GM21723 (cell line): ENCODE results near the gene HPGDS.
A peak's percentile ranks its signal among the peaks of the same experiment; 100 is the strongest.
"Not testable (repeated sequence)": the region's sequence is repeated elsewhere in the genome, so short reads cannot be mapped to it uniquely, and the experiment has no call there.

Experiments
- ATAC-seq: cut with Tn5 transposase; IDR thresholded peaks from one replicate; pipeline ENCODE4 v1.9.1; 2021; ENCODE audit warnings: mild to moderate bottlenecking, moderate library complexity; ENCODE audit not compliant: unreplicated experiment

The HPGDS gene

DNA sequence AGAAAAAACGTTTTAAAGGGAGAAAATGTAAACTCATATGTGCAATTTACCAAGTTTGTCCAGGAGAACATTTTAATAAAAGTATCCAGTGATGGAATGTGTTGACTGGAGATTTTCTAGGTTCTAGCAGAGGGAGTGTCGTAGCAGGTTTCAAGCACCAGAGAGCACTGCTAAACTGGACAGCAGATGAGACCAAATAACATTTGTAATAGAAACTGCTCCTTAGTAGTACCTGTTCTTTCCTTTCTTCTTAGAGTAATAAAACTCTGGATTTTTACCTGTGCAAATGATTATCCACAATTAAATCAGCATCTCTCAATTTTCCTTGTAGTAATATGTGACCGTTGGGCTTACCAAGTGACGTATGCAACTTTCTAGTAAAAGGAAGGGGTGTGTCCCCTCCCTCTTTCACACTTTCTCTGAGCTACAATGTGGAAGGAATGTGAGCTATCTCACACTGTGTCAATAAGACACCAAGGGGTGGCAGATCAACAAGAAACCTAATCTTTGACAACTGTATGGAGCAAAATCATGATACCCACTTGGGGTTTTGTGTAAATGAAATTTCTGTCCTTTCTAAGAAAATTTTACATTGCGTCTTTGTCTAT, 9.5 kb downstream of the HPGDS start:
- ATAC-seq: no peak

- no peak for ATAC-seq
Observed at GRCh38 chr4:94329933-94330332, 12.7 kb downstream of the HPGDS start.

GRCh38 chr4:94325835-94326234, 16.8 kb downstream of the HPGDS start:
- no peak for ATAC-seq

GRCh38 chr4:94319927-94320326, 22.7 kb downstream of the HPGDS start:
- not testable (repeated sequence) for ATAC-seq

DNA sequence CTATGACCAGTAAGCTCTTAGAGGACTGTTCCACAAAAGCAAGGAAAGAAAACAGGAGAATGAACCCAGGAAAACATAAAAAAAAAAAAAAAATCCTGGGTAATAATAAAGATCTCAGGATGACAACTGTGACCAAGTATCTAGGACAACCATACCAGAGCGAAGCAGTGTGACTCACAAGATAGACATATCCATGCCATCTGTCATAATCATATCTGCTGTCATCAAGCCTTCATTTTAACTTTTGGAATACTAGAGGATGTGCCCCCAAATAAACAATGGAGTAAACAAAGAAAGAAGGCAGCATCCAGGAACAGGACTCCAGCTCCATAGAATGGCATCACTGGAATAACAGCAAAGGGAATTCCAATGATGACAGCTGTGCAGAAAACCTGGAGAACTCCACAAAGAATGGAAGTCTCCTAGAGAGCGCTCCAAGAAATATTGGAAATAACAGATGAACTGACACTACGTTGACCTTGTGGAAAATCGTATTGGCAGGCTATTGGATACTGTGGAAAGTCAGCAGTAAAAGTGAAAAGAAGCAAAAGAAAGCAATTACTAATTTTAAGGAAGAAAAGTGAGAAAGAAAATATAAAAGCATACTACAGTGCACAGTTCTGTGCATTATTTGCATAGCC, 35.3 kb downstream of the HPGDS start:
- ATAC-seq: no peak

DNA sequence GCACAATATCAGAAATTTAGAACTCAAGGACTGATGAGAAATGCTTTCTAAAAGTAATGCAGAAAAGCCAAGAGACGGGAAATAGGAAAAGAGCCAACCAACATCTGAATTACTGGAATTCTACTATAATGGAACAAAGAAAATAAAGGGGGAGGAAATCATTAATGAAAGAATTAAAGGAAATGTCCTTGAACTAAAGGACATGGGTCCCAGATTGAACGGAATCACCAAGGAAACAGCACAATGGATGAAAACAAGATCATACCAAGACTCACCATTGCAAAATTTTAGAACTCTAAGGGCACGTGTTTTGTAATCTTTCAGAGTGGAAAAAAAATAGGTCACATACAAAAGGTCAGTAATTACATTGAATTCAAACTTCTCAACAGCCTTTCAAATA, 35.9 kb downstream of the HPGDS start:
- ATAC-seq: no peak

DNA sequence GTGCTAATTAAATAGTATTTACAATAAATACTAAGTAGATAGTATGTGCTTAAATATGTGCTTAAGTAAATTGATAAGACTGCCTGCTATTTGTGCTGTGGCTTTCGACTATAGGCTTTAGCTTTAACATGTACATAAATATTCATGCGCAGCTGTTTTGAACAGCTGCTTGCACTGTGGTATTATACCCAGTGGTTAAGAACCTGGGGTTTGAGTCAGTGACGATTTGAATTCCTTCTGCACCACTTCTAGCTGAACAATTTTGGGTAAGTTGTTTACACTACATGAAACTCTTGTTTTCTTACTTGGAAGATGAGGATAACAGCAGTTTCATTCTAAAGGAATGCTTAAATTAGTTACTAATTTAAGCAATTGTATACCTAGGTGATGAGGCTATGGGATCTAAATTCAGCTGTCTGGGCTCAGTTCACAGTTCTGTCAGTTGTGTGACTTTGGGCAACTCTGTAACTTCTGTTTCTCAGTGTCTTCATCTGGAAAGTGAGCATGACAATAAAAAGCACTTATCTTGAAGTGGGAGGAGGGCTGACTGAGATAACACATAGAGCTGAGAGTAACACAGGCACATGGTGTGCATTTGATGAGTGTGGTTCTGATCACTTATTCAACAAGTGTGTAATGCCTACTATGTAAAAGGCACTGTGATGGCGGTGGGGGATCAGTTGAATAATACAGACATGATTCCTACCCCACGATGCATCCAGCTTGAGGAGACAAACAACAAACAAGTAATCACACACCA, 37.0 kb downstream of the HPGDS start:
- ATAC-seq: no peak

- ATAC-seq: peak; percentile 65
Observed at GRCh38 chr4:94304365-94304971, 38.2 kb downstream of the HPGDS start.

GRCh38 chr4:94302191-94302590, 40.4 kb downstream of the HPGDS start:
- no peak for ATAC-seq

GRCh38 chr4:94298725-94299252, 43.8 kb downstream of the HPGDS start:
- ATAC-seq: no peak

DNA sequence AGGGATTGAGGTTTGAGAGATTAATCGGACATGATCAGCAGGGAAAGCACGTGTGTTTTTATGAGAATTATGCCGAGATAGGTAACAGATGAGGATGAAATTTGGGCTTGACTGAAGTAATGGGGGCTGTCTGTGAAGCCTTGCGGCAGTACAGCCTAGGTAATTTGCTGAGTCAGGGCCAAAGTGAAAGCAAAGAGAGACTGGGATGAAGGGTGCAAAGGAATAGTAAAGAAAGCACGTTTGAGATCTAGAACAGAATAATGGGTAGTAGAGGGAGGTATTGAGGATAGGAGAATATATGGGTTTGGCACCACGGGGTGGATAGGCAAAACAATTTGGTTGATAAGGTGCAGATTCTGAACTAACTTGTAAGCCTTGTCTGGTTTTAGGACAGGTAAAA, 47.2 kb downstream of the HPGDS start:
- not testable (repeated sequence) for ATAC-seq

DNA sequence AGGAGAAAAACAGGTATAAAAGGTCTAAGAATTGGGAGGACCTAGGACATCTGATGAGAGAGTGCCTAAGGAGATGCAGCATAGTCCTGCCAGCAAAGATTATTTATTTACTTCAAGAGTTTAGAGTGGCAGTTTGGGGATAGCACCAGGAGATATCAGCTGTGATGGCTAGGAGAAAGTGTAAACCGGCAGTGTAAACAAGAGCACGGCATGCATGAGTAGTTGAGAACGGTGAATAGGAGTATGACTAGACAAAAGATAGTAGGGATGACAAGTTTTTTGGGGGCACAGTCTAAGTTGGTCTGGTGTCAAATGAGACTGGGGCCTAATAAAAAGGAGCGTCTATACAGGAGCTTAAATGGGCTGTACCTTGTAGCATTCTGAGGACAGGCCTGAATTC, 48.7 kb downstream of the HPGDS start:
- not testable (repeated sequence) for ATAC-seq

DNA sequence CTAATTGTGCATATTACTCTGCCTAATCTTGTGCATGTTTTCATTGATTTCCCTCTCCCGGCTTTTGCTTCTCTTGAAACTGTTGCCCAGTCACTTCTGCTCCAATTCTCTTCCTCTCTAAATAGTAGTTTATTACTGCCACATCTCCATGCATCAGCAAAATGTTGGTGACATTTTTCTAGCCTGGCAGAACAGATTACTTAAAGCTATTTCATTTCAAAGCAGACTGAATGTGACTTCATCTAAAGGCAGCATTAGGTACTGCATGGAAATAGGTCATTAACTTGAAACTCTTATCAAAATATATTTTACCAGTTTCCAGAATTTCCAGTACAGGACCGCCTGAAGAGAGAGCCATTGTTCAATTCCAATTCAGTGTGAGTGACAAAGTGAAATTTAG, 52.4 kb downstream of the HPGDS start:
- ATAC-seq: no peak

- ATAC-seq: no peak
Observed at GRCh38 chr4:94285666-94286065, 57.0 kb downstream of the HPGDS start.

DNA sequence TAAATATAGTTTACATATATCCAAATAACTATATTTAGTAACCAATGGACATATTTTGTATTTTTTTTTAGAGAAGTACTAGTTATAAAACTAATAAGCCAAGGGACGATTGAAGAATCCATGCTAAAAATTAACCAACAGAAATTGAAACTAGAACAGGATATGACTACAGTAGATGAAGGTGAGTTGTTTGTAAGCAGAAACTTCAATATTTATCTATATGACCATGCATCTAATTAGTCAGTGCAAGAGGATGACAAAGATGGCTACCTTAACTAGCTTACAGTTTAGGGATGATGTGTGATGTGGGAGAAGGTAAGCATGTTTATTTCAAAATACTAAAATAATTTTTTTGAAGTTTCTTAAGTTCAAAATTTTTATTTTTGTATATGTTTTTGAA, 57.7 kb downstream of the HPGDS start:
- ATAC-seq: no peak

DNA sequence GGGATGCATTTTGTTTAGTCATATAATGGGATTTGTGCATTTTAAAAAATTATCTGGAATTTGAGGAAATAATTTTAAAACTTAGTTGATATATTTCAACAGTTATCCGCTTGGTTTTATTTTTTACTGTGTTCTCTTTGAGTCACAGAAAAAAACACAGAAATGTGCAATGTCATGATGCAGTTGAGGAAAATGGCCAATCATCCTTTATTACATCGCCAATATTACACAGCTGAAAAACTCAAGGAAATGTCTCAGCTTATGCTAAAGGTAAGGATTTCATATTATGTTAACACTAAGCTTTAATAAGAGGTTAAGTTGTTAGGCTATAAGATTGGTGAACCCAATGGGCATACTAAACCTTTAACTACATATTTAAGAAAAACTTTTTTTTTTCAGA, 63.9 kb downstream of the HPGDS start:
- no peak for ATAC-seq

DNA sequence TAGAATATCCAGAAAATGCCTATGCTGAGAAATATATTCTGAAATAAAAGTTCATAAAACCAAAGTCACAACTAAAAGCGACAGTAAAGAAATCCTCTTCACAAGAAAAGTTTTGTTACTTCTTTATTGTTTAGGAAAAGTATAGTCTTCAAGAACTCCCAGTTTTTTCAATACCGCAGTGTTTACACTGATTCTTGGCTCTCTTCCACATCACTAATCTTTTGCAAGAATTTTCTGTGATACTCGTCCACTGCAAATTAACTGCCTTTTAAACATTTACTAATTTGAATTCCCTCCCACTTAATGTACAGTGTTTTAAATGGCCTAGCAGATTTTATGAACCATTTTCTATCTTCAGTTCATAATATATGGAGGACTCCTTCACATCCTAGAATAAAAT, 65.1 kb downstream of the HPGDS start:
- ATAC-seq: no peak

DNA sequence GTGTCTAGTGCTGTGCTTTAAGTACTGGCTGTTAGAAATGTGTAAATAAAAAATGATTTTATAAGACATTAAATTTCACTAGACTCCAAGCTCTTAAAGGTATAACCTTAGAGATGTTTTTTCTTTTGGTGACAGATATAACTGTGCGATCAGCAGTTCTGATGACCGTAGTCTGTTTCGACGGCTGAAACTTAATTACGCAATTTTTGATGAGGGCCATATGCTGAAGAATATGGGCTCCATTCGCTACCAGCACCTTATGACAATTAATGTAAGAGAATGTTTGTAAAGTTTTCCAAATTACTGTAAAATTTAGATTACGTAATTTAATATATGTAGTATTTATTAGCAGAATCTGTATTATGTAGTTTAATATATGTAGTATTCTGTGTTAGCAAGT, 66.4 kb downstream of the HPGDS start:
- ATAC-seq: no peak

GRCh38 chr4:94274912-94275311, 67.7 kb downstream of the HPGDS start:
- ATAC-seq: no peak

DNA sequence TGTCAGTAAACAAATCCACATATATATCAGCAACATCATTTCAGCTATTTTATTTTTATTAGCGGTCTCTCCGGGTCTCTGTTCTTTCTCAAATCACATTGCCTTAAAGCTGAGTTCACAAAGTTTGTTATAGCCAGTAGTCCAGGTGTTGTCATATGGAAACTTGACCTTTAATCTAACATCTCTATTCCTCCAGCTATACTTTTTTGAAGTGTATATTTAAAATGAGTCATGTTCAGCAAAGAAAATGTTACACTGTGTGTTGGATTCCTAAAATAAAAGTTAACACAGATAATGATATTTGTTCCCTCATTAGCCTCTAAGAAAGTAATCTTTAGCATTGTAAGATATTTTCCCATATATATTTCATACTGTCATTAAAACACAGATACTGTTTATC, 71.4 kb downstream of the HPGDS start:
- no peak for ATAC-seq

- ATAC-seq: peak; percentile 59
Observed at GRCh38 chr4:94267037-94267436, 75.6 kb downstream of the HPGDS start.
